22Rv1 (cell line): ENCODE data around the gene ERCC6.

Experiments used
- ZFX ChIP-seq: fragments of 450-650 bp; IDR thresholded peaks from 2 replicates; pipeline ENCODE4 v1.6.1; 2017; ENCODE audit warnings: antibody characterized with exemption, borderline replicate concordance
- TF ChIP-seq, protein P1 (sequence below): fragments of 450-650 bp; IDR thresholded peaks from 2 replicates; pipeline ENCODE4 v1.5.1; 2017; ENCODE audit warnings: mild to moderate bottlenecking

DNA sequence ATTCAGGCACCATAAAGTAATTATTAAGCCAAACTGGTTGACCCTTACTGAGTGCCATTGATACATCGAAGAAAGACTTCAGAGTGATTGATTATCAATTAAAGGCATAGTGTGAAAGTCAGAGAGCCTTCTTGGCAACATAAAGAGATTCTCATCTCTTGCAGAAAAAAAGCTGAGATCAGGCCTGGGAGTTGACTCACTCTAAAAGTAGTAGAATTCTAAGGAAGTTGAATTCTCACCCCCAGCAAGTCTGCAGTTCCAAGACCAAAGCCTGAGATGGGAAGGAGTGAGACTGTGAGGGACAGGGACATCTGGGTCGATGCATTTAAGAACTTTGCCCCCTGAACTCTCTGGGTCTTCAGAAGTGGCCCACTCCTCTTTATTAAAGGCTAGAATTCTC, 21.6 kb upstream of the ERCC6 start:
- TF ChIP-seq, protein P1, sequence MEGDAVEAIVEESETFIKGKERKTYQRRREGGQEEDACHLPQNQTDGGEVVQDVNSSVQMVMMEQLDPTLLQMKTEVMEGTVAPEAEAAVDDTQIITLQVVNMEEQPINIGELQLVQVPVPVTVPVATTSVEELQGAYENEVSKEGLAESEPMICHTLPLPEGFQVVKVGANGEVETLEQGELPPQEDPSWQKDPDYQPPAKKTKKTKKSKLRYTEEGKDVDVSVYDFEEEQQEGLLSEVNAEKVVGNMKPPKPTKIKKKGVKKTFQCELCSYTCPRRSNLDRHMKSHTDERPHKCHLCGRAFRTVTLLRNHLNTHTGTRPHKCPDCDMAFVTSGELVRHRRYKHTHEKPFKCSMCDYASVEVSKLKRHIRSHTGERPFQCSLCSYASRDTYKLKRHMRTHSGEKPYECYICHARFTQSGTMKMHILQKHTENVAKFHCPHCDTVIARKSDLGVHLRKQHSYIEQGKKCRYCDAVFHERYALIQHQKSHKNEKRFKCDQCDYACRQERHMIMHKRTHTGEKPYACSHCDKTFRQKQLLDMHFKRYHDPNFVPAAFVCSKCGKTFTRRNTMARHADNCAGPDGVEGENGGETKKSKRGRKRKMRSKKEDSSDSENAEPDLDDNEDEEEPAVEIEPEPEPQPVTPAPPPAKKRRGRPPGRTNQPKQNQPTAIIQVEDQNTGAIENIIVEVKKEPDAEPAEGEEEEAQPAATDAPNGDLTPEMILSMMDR = no peak
- TF ChIP-seq ZFX = no peak
